OCI-LY3 (cell line): Measurements from ENCODE around the gene CORO2B.

Source experiments
- EZH2phosphoT487 ChIP-seq: fragments of 200-600 bp; shearing (Covaris generic); IDR thresholded peaks from 2 replicates; pipeline ENCODE4 v1.6.1; 2018; ENCODE audit warnings: antibody characterized with exemption, mixed run types, low read depth
- TF ChIP-seq, protein P1 (sequence below): fragments of 200-600, 300-600 bp; sonication (generic); IDR thresholded peaks from 2 replicates; pipeline ENCODE4 v1.5.1; 2014; ENCODE audit warnings: antibody characterized with exemption, low read length, low read depth

DNA sequence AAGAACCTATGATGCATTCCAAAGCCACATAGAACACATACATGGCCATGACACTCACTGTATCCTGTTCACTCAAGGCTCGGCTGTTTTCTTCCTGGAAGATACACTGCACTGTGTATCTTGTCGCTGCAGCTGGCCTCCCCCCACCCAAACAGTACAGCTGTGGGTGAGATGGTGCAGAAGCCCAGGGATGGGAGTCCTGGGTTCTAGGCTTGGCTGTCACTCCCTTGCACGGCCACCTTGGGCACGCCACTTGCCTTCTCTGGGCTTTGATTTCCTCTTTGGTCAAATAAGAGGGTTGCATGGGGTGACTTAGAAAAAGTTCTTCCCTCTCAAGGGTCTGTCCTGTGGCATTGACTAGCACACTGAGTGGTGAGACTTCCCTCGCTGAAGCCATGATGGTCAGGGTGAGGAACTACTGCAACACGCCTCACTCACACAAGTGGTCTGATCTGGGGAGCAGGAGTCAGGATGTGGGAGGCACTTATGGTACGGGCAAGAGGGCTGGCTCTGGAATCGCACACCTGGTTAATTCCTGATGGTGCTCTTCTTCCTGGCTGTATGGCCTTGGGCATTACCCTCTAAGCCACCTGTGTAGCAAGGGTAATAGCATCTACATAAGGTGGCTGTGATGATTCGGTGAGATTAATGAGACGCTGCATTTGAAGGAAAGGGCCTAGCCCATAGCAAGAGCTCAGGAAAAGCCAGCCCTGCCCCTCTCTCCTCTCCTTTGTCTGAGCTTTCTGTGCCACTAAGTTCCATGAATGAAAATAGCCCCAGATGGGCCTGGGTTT lies 197.9 kb downstream of the CORO2B start:
- TF ChIP-seq, protein P1, sequence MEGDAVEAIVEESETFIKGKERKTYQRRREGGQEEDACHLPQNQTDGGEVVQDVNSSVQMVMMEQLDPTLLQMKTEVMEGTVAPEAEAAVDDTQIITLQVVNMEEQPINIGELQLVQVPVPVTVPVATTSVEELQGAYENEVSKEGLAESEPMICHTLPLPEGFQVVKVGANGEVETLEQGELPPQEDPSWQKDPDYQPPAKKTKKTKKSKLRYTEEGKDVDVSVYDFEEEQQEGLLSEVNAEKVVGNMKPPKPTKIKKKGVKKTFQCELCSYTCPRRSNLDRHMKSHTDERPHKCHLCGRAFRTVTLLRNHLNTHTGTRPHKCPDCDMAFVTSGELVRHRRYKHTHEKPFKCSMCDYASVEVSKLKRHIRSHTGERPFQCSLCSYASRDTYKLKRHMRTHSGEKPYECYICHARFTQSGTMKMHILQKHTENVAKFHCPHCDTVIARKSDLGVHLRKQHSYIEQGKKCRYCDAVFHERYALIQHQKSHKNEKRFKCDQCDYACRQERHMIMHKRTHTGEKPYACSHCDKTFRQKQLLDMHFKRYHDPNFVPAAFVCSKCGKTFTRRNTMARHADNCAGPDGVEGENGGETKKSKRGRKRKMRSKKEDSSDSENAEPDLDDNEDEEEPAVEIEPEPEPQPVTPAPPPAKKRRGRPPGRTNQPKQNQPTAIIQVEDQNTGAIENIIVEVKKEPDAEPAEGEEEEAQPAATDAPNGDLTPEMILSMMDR, result no peak
- no peak for TF ChIP-seq EZH2phosphoT487
